ENCODE results near the gene SDK2.

DNA sequence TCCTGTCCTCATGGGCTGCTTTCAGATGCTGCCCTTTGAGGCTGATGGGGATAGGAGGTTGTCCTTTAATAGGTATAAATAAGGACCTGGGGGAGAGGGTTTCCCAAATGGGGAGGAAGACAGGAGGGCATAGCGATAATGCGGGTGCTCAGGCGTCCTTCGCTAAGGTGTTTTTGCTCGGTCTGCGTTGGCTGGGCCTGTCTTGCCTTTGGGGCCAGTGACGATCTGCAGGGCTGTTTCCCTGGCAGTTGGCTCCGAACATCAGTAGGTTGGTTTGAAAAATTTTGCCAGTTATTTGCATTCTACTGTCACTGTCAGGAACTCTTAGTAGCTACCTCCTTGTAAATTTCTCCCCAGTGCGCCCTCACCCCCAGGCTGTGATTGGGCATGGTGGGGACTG is 294.6 kb downstream of the SDK2 start:
- TF ChIP-seq CTCF (IDR thresholded peaks at IDR 0.05): no peak
- TF ChIP-seq POLR2A (IDR thresholded peaks at IDR 0.05): no peak

Measured in thyroid gland (tissue), 4 donors.